GM18498 (cell line): Measurements from ENCODE around the gene AP3S1.

ENCODE experiments used
- ATAC-seq: cut with Tn5 transposase; IDR thresholded peaks from one replicate; pipeline ENCODE4 v1.9.1; 2021; ENCODE audit warnings: mild to moderate bottlenecking, moderate library complexity; ENCODE audit not compliant: unreplicated experiment

AP3S1 gene

DNA sequence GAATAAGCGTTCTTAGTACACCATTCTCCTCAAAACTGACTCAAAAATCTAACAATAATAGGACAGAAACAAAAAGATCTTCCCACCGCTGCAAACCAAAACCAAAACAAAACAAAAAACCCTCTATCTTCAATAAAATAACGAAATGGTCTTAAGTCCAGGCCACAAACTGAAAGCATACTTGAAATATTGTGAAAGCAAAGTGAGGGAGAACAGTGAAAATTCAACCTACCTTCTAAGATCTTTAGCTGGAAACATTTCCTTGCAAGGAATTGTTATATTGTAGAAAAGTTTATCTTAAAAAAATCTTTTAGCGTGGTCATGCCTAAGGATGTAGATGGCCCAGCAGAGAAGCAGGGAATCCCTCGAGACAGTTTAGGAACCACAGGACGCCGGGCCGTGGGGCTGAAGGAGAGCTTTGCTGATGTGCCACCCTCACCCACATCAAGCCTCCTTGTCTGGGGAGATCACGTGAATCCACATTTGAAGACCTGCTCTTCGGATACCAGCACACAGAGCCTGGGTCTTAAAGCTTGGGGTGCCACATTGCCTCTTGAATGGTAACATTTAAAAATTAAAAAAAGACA is 92.7 kb downstream of the AP3S1 start:
- no peak for ATAC-seq

DNA sequence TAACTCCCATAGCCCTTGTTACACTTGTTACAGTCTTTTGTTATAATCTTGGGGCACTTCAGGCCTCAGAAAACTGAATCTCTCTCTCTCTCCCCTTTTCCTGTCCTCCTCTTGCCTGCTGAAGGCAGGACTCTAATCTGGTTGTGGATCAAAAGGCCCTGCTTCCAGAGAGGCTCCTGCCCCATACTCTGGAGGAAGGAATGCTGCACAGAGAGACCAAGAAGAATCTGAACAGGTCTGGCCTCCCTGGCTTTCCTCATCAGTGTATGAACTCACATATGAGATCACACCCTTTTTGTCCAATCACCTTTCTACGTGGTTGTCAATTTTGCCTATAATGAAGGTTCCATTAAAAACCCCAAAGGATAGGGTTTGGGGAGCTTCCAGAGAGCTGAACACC is 94.3 kb downstream of the AP3S1 start:
- ATAC-seq: no peak

DNA sequence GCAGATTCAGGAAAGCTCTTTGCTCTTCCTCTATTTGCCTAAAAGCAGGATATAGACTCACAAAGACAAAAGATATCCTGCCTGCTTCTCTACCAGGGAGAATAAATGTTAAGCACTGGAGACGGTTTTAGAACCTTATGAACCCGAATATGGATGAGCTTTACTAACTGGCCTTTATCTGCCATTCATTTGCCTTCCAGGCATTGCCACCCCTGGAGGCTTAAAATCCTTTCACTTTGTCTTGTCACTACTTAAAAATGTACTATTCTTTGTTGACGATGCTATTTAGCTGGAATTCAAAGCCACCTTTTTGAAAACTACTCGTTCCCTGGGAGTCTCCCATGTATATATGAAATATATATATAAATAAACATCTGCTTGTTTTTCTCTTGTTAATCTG is 97.3 kb downstream of the AP3S1 start:
- no peak for ATAC-seq

DNA sequence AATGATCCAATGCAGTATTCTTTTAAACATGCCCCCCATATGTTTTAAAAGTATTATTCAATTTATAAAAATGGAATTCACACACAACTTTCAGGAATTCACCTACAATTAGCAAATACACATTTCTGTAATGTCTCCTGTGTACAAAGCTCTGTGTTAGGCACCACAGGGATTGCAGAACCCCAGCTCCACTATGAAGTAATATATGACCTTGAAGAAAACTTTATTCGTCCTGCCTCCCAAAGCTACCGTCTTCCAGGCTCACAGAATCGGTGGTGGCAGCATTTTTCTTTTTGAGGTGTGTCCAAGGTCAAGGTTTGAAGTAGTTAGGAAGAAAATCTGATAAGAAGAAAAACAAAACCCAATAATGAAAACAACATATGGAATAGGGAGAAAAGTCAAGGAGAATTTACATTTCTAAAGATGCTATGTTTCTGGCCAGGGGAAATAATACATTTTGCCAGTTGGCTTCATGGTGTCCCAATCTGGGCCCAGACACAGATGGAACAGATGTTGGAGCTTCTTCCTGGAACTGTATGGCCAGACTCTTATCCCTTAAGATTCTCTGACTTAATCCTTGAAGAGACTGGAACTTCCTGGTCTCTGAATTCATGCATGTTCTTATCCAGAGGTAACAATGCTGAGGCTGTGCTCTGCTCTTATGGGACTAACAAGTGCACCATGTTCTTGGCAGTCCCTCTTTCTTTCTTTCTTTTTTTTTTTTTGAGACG is 98.5 kb downstream of the AP3S1 start:
- no peak for ATAC-seq

DNA sequence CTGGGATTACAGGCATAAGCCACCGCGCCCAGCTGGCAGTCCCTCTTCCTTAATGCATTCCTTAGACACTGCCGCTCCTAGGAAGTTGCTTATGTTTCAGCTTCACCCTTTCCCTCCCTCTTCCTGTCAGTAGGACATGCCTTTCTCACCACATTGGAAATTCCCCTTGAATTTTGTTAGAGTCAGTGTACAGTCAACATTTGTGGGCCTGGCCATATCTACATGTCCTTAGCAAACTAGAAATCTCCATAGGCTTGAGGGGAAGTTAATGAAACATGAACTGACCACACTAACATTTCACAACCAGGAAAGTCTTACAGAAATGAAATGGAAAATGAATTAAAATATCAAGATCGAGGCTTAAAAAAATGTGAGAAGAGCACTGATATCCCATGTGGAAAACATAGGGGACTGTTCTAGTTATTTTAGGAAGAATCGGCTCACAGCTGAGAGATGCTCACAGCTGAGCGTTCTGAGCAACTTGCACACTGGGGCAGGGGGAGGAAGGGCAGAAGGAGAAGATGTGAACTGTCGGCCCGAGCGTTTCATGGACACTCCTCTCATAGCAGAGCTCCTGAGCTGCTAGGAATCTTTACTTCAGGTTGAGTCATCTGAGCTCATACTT is 99.4 kb downstream of the AP3S1 start:
- no peak for ATAC-seq

DNA sequence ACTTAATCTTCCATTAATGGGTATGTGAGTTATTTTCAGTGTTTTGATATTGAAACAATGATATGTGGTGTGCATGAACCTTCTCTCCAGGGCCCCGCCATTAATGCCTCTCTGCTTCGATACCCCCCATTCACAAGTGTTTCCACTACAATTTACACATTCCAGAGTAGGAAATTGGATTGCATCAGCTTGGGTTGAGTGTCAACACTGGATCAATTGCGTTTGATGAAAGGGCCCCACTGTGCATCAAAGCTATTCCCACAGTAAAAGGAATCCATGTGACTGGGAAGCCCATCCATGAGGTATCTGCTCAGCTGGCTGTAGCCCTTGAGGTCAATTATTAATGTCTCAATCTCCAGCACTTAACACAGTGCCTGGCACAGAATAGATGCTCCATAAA is 102.8 kb downstream of the AP3S1 start:
- ATAC-seq: no peak

DNA sequence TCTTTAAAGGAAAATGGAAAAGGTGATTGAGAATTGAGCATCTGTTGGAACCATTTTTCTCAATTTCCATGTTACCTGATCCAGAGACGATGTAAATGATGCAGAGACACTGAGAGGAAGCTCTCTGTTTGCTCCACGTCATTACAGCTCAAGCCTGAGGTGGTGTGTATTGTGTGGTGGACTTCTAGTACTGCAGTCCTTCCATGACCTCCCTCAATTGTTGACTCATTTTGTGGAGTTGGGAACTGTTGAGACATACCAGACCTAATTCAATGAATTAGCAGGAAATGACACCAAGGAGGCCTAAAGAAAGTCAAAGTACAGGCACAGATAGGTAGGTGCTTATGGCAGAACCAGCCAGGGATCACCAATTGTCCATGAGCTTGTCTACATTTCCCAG is 104.9 kb downstream of the AP3S1 start:
- no peak for ATAC-seq

DNA sequence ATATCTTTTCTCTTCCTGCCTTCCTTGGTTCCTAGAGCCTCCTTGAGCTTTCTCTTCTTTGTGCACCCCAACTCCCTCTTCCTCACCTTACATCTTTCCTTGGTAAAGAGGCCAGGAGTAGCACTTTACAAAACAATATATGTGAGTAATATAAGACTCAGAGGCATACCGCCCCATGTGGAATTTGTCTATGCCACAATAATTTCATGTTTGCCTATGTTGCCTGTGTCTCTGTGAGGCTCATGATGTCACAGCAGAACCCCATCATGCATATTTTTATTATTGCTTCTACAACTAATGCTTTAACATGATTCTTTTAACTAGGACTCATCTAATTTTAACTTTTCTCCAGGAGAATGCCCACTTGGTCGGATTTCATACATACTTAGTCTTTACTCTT is 105.5 kb downstream of the AP3S1 start:
- ATAC-seq: no peak

DNA sequence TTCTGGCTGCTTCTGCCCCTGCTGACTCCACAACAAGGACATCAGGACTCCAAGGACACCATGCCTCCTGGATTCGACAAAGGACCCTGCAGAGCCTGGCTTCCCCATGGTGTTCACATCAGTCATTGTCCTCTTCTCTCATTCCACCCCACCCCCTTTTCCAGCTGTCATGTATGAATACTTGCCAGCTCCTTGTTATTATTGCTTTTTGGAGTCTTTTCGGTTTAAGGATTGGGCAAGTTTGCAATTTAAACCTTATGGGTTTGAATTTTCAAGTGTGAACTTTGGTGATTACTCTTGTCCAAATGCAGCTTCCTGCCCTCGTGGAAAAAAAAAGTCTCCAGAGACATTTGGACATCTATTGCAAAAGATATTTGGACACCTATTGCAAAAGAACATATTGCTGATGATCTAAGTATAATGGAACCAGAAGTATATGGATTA is 106.4 kb downstream of the AP3S1 start:
- no peak for ATAC-seq

DNA sequence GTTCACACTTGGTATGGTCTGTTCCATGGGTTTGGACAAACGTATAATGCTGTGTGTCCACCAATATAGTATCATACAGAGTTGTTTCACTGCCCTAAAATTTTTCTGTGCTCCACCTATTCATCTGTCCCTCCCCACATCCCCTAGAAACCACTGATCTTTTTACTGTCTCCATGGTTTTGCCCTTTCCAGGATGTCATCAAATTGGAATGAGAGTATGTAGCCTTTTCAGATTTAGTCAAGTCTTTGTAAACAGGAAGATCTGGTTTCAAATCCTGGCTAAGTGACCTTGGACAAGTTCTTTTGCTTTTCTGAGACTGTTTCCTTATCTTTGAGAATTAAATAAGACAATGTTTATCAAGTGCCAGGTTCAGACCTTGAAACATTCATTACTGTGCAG is 107.4 kb downstream of the AP3S1 start:
- ATAC-seq: no peak

DNA sequence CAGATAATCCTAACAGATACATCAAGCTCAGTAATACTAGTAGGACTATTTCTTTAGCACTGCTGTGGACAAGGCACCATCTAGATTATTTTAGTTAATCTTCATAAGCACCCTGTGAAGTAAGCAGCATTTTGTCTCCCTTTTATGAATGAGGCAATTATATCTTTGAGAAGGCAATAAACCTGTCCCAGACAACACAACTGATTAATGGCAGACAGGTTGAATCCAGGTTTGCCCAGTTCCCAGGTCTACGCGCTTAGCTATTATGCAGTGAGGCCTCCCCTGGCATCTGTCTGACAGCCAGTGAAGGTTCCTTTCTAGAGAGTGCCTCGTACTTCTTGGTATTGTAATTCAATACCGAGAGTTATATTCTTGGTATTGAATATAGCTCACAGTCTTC is 110.9 kb downstream of the AP3S1 start:
- no peak for ATAC-seq

DNA sequence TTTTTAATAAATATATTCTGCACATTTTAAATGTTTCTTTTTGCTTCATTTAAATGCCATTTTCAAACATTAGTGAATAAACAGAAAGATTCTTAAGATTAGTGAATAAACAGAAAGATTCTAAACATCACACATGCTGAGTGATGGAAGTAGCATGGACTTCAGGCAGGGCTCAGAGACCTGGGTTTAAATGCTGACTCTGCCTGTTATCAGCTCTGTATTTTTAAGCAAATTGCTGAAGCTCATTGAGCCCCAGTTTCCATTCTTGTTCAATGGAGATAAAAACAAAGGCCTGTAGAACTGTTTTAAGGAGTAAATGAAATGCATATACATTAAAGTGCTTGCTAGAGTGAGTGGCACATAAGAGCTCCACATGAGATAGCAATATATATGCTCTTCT is 112.4 kb downstream of the AP3S1 start:
- ATAC-seq: no peak

DNA sequence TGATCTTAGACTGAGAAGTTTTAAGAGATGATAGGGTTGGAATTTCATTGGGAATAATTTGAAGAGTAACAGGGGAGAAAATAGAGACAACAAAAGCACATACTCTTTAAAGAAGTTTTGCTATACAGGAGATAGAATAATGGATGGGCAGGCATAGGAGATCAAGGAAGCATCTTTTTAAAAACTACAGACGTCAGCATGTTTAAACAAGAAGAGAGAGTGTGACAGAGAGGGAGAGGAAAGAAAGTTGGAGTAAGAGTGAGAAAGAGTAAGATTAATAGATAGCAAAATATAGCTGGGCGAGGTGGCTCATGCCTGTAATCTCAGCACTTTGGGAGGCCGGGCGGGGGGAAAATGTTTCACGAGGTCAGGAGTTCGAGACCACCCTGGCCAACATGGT is 115.2 kb downstream of the AP3S1 start:
- no peak for ATAC-seq

DNA sequence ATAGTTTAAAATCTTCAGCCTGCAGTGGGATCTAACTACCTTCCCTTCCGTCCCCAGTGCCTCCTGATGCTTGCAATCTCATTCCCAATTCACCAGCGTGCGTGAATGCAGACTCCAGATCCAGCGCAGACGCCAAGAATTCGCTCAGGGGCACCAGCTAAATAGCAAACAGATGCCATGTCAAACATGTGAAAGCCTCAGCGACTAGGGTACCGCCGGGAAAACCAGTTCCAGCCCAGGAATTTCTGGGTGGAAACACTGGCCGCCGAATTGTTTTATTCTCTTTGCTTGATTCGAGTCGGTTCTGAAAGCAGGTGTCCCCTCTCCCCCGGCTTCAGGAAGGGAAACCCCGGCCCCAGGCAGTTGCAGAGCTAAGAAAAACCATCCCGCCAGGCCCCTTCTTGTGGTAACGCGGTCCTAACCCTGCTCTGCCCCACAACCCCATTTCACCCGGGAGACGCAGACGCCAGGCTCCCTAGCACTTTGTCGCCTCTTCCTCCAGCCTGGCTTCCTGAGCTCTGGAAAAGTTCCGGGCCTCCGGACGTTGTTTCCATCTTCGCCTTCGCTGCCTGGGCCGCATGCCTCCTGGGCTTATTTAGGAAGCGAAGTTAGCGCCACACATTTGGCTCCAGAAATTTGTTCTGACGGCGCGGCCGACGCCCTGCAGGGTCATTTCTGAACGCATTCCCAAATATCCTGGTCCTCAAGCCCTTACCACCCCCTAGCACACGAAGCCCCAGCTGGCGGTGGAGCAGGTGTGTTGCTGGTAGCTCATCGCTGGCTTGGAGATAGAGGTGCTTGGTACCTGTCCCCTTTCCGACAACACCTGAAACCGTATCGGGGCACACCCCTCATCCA is 119.9 kb downstream of the AP3S1 start:
- no peak for ATAC-seq

DNA sequence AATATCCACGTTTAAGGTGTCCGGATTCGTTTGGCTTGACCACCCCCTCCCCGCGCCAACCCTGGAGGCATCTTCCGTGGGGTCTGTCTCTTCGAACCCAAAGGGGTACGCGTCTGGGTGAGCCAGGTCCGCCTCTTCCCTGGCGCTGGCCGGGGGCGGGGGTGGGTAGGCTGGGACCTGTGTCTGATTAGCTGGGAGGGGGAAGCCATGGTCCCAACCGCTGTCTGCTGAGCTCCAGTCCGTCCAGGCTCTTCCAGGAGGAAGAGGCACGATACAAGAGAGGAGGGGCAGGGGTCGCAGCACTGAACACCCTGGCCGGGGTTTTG is 120.5 kb downstream of the AP3S1 start, which contains the start of gene LVRN:
LVRN (plus strand) TSS at position 237 of the 326 bp plus-strand sequence. CDS start 143 bp downstream, outside the sequence.
- no peak for ATAC-seq

DNA sequence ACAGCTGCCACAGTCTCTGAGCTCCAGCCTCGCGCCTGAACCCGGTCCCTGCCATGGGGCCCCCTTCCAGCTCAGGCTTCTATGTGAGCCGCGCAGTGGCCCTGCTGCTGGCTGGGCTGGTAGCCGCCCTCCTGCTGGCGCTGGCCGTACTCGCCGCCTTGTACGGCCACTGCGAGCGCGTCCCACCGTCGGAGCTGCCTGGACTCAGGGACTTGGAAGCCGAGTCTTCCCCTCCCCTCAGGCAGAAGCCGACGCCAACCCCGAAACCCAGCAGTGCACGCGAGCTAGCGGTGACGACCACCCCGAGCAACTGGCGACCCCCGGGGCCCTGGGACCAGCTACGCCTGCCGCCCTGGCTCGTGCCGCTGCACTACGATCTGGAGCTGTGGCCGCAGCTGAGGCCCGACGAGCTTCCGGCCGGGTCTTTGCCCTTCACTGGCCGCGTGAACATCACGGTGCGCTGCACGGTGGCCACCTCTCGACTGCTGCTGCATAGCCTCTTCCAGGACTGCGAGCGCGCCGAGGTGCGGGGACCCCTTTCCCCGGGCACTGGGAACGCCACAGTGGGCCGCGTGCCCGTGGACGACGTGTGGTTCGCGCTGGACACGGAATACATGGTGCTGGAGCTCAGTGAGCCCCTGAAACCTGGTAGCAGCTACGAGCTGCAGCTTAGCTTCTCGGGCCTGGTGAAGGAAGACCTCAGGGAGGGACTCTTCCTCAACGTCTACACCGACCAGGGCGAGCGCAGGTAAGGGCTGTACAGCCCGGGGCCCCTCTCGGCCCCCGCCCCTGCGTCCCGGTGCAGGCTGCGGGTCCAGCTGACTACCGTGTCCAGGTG is 121.0 kb downstream of the AP3S1 start:
- no peak for ATAC-seq

DNA sequence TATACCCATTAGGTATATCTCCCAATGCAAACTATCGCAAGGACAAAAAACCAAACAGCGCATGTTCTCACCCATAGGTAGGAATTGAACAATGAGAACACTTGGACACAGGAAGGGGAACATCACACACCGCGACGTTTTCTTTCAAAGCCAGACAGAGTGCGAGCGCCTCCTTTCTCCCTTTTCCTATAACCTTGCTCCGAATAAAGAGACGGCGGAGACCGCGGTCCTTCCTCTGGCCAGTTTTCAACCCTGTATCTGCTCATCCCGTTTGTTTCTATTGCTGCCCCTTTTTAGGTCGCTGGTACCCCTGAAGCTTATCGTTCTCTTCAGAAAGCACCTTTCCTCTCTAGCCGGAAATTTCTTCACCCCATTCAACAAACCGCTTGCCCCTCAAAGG is 121.8 kb downstream of the AP3S1 start:
- no peak for ATAC-seq
